IMR-90 (cell line): ENCODE results near the gene AUTS2. TPM values are rescaled to one million over a fixed set of nuclear protein-coding genes. Genes with fewer than 3 reads are reported as not detected.

ENCODE experiments used
- ATAC-seq: fragments of 200-7000 bp; cut with Tn5 transposase; 2 replicates; pipeline ENCODE4 v1.9.1; 2020; ENCODE audit warnings: low read depth, mild to moderate bottlenecking, moderate library complexity
- BruUV-seq: library from RNA; stranded (reverse); fragments of 400-500 nt; replicated peaks from 2 replicates; lab custom pipeline; 2021; lab: Mats Ljungman, UMichigan
- CTCF ChIA-PET: fragments of 300-600 bp; formaldehyde crosslinking; extraction: SDS; loops from one replicate; lab custom pipeline; 2021; ENCODE audit warnings: antibody characterized with exemption; lab: Yijun Ruan, JAX
- POLR2A ChIA-PET: fragments of 300-600 bp; sonication (Branson Sonifier 250); formaldehyde crosslinking; loops from one replicate; lab custom pipeline; 2022; ENCODE audit warnings: antibody characterized with exemption; ENCODE audit not compliant: unreplicated experiment; lab: Charles Lee
- DNase-seq: peaks from one replicate; pipeline ENCODE4 v3.0.0; 2013
- H2AFZ ChIP-seq: replicated peaks from 2 replicates; pipeline ENCODE3; 2013; ENCODE audit warnings: low read length, mild to moderate bottlenecking; ENCODE audit not compliant: poor library complexity
- H2AK5ac ChIP-seq: 2 replicates; pipeline ENCODE4 v1.6.1; 2013; ENCODE audit warnings: low read depth, low read length, inconsistent platforms
- H2AK9ac ChIP-seq: replicated peaks from 2 replicates; pipeline ENCODE3; 2013; ENCODE audit warnings: mild to moderate bottlenecking, low read depth, low read length, moderate library complexity; ENCODE audit not compliant: poor library complexity
- H2BK120ac ChIP-seq: 2 replicates; pipeline ENCODE4 v1.6.1; 2013; ENCODE audit warnings: low read depth, low read length, inconsistent platforms
- H2BK15ac ChIP-seq: 3 replicates; pipeline ENCODE4 v1.6.1; 2013; ENCODE audit warnings: low read depth, low read length, inconsistent platforms
- H2BK20ac ChIP-seq: 2 replicates; pipeline ENCODE4 v1.6.1; 2013; ENCODE audit warnings: low read depth, mild to moderate bottlenecking, inconsistent platforms, low read length, moderate library complexity
- H2BK5ac ChIP-seq: 2 replicates; pipeline ENCODE4 v1.6.1; 2013; ENCODE audit warnings: mild to moderate bottlenecking, low read depth, low read length, inconsistent platforms; ENCODE audit not compliant: poor library complexity, severe bottlenecking
- H3K14ac ChIP-seq: replicated peaks from 2 replicates; pipeline ENCODE4 v1.6.1; 2013; ENCODE audit warnings: low read depth, low read length, inconsistent platforms
- H3K18ac ChIP-seq: 2 replicates; pipeline ENCODE4 v1.6.1; 2013; ENCODE audit warnings: low read depth, low read length, control low read depth
- H3K23ac ChIP-seq: 2 replicates; pipeline ENCODE4 v1.6.1; 2013; ENCODE audit warnings: low read depth, low read length, inconsistent platforms
- H3K27ac ChIP-seq: 2 replicates; pipeline ENCODE4 v1.5.1; 2013; ENCODE audit warnings: mild to moderate bottlenecking, control low read depth, low read length; ENCODE audit not compliant: insufficient read depth
- H3K27me3 ChIP-seq: 2 replicates; pipeline ENCODE4 v1.6.1; 2013; ENCODE audit warnings: low read length; ENCODE audit not compliant: control insufficient read depth, insufficient read depth
- H3K36me3 ChIP-seq: 2 replicates; pipeline ENCODE4 v1.6.1; 2013; ENCODE audit warnings: low read length, mixed read lengths; ENCODE audit not compliant: control insufficient read depth, insufficient read depth
- H3K4ac ChIP-seq: 2 replicates; pipeline ENCODE4 v1.6.1; 2013; ENCODE audit warnings: low read depth, low read length, inconsistent platforms
- H3K4me1 ChIP-seq: 2 replicates; pipeline ENCODE4 v1.6.1; 2013; ENCODE audit warnings: low read length, mixed read lengths; ENCODE audit not compliant: control insufficient read depth, insufficient read depth
- H3K4me2 ChIP-seq: 2 replicates; pipeline ENCODE4 v1.6.1; 2013; ENCODE audit warnings: low read depth, mild to moderate bottlenecking, control low read depth, low read length, moderate library complexity
- H3K4me3 ChIP-seq: 2 replicates; pipeline ENCODE4 v1.5.1; 2013; ENCODE audit warnings: low read depth, mild to moderate bottlenecking, control low read depth, low read length, moderate library complexity; ENCODE audit not compliant: insufficient read depth
- H3K56ac ChIP-seq: 2 replicates; pipeline ENCODE4 v1.6.1; 2013; ENCODE audit warnings: low read length, inconsistent platforms; ENCODE audit not compliant: insufficient read depth; ENCODE audit errors: extremely low read depth
- H3K79me1 ChIP-seq, 2 experiments: 2 replicates each; pipeline ENCODE4 v1.6.1; 2013; ENCODE audit warnings: low read length in 2 of 2, inconsistent platforms in 1 of 2, low read depth in 1 of 2
- H3K9ac ChIP-seq: 2 replicates; pipeline ENCODE4 v1.6.1; 2013; ENCODE audit warnings: low read depth, low read length, control low read depth
- H3K9me1 ChIP-seq: 2 replicates; pipeline ENCODE4 v1.6.1; 2013; ENCODE audit warnings: low read length, inconsistent platforms; ENCODE audit not compliant: insufficient read depth
- H3K9me3 ChIP-seq: 2 replicates; pipeline ENCODE4 v1.6.1; 2013; ENCODE audit warnings: low read length; ENCODE audit not compliant: control insufficient read depth, insufficient read depth
- H4K20me1 ChIP-seq: 2 replicates; pipeline ENCODE4 v1.6.1; 2013; ENCODE audit warnings: low read length, inconsistent platforms; ENCODE audit not compliant: insufficient read depth
- H4K5ac ChIP-seq: 2 replicates; pipeline ENCODE4 v1.6.1; 2013; ENCODE audit warnings: mild to moderate bottlenecking, low read depth, low read length, control low read depth
- H4K8ac ChIP-seq, 2 experiments: 2 replicates each; pipeline ENCODE4 v1.6.1; 2013; ENCODE audit warnings: low read depth in 2 of 2, low read length in 2 of 2, control low read depth in 1 of 2, inconsistent platforms in 1 of 2
- H4K91ac ChIP-seq: 2 replicates; pipeline ENCODE4 v1.6.1; 2013; ENCODE audit warnings: low read depth, low read length, inconsistent platforms; ENCODE audit not compliant: insufficient read depth
- BHLHE40 ChIP-seq: fragments of 150-350 bp; IDR thresholded peaks from 2 replicates; pipeline ENCODE4 v1.6.1; 2016; ENCODE audit warnings: mild to moderate bottlenecking, low read depth, low read length
- CEBPB ChIP-seq: IDR thresholded peaks from 2 replicates; pipeline ENCODE4 v1.6.1; 2012; ENCODE audit warnings: low read depth, low read length, improper control_type of control experiment
- CHD1 ChIP-seq: IDR thresholded peaks from 2 replicates; pipeline ENCODE4 v1.6.1; 2012; ENCODE audit warnings: low read depth, low read length, improper control_type of control experiment
- CTCF ChIP-seq: conservative IDR thresholded peaks from 2 replicates; pipeline ENCODE4 v1.5.1; 2012; ENCODE audit warnings: mild to moderate bottlenecking, low read depth, low read length, improper control_type of control experiment
- ELK1 ChIP-seq: fragments of 150-350 bp; IDR thresholded peaks from 2 replicates; pipeline ENCODE4 v1.6.1; 2016; ENCODE audit warnings: low read depth, mild to moderate bottlenecking, low read length, moderate library complexity, borderline replicate concordance
- FOS ChIP-seq: fragments of 150-350 bp; IDR thresholded peaks from 2 replicates; pipeline ENCODE4 v1.6.1; 2016; ENCODE audit warnings: low read depth, low read length
- MAFK ChIP-seq: IDR thresholded peaks from 2 replicates; pipeline ENCODE4 v1.6.1; 2012; ENCODE audit warnings: low read depth, low read length, improper control_type of control experiment
- MAZ ChIP-seq: IDR thresholded peaks from 2 replicates; pipeline ENCODE4 v1.6.1; 2012; ENCODE audit warnings: low read depth, mild to moderate bottlenecking, low read length, improper control_type of control experiment, moderate library complexity, borderline replicate concordance
- MXI1 ChIP-seq: IDR thresholded peaks from 2 replicates; pipeline ENCODE4 v1.6.1; 2012; ENCODE audit warnings: low read depth, mild to moderate bottlenecking, low read length, moderate library complexity, borderline replicate concordance
- NFE2L2 ChIP-seq: fragments of 150-350 bp; IDR thresholded peaks from 2 replicates; pipeline ENCODE4 v1.6.1; 2016; ENCODE audit warnings: low read depth, mild to moderate bottlenecking, low read length
- POLR2A ChIP-seq: IDR thresholded peaks from 2 replicates; pipeline ENCODE4 v1.6.1; 2012; ENCODE audit warnings: mild to moderate bottlenecking, low read depth, low read length
- RAD21 ChIP-seq: IDR thresholded peaks from 2 replicates; pipeline ENCODE4 v1.6.1; 2012; ENCODE audit warnings: low read length, improper control_type of control experiment
- RCOR1 ChIP-seq: IDR thresholded peaks from 2 replicates; pipeline ENCODE4 v1.6.1; 2012; ENCODE audit warnings: mild to moderate bottlenecking, low read length, improper control_type of control experiment; ENCODE audit not compliant: insufficient replicate concordance
- RFX5 ChIP-seq: IDR thresholded peaks from 2 replicates; pipeline ENCODE4 v1.8.0; 2012; ENCODE audit warnings: low read depth, mild to moderate bottlenecking, low read length, moderate library complexity
- SMC3 ChIP-seq: fragments of 150-350 bp; IDR thresholded peaks from 2 replicates; pipeline ENCODE4 v1.6.1; 2016; ENCODE audit warnings: low read depth, mild to moderate bottlenecking, antibody characterized with exemption, low read length, moderate library complexity
- USF2 ChIP-seq: fragments of 150-350 bp; IDR thresholded peaks from 2 replicates; pipeline ENCODE4 v1.6.1; 2017; ENCODE audit warnings: mild to moderate bottlenecking, antibody characterized with exemption, low read length, low read depth
- WGBS, 2 experiments: methylation state at CpG; one replicate each; pipeline versions ENCODE4 v1.1.5 to v1.1.7; 2013; ENCODE audit warnings: missing lambda C conversion rate in 2 of 2; ENCODE audit not compliant: insufficient read length in 1 of 2; ENCODE audit errors: extremely low coverage in 2 of 2; 5-methylcytosine and 5-hydroxymethylcytosine counted together
- dilution Hi-C: fragments of 300-500 bp; cut with HindIII; formaldehyde crosslinking; loops from one replicate; pipeline ENCODE4 v1.14.3; 2018; ENCODE audit warnings: low sequenced_read_pairs; ENCODE audit not compliant: unreplicated experiment
- in situ Hi-C: fragments of 300-500 bp; cut with MboI; formaldehyde crosslinking; loops from 3 replicates; pipeline ENCODE4 v1.14.3; 2019; ENCODE audit warnings: low sequenced_read_pairs, inconsistent platforms, mixed read lengths
- intact Hi-C: fragments of 100-400 bp; cut with micrococcal nuclease; formaldehyde crosslinking; loops from 2 replicates; pipeline ENCODE4 v1.10.0; 2022
- polyA plus RNA-seq, 3 experiments: library from polyadenylated mRNA; depleted of rRNA; stranded (reverse); fragments of >200 nt; gene quantifications; 2 replicates each; pipeline ENCODE4 v1.2.3, GENCODE V29; 2012; ENCODE audit warnings: low replicate concordance in 1 of 3
- total RNA-seq: library from RNA; depleted of rRNA; stranded (reverse); fragments of >200 nt; gene quantifications from 2 replicates; pipeline ENCODE4 v1.2.3, GENCODE V29; 2012

The AUTS2 gene
- total and polyA plus RNA-seq, 2 of the 4 experiments (the other 2 are of a cell fraction) = 0.90 to 3.0 TPM

DNA sequence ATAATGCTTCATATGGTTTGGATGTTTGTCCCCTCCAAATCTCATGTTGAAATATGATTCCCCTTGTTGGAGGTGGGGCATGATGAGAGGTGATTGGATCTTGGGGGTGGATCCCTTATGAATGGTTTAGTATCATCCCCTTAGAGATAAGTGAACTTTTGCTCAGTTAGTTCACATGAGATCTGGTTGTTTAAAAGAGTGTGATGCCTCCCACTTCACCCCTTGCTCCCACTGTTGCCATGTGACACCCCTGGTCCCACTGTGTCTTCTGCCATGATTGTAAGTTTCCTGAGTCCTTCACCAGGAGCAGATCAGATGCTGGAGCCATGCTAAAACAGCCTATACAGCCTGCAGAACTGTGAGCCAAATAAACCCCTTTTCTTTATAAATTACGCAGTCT lies 13.1 kb upstream of the AUTS2 start:
- BruUV-seq = no TSS peak
- no peaks in the 10 kb centered on the region for H3K4me1 ChIP-seq
- no CpG with 5 or more reads among the region's 1 CpG for whole genome bisulfite sequencing, 2 experiments

More for the DNA sequence above, 13.1 kb upstream of the AUTS2 start:
- no peak for DNase-seq
- ChIA-PET CTCF (no interaction called here), POLR2A (no interaction called here)
- Histone ChIP-seq H2BK20ac (no peak overlapping the region), H2AK9ac (no peak overlapping the region), H3K9ac (no peak overlapping the region), H3K36me3 (no peaks in the 10 kb centered on the region), H3K9me3 (no peaks in the 10 kb centered on the region), H3K56ac (no peak overlapping the region), H3K79me1 (no peaks in the 10 kb centered on the region), H4K8ac (no peak overlapping the region), H3K18ac (no peak overlapping the region), H2BK120ac (no peak overlapping the region), H3K14ac (no peak overlapping the region), H3K27me3 (no peaks in the 10 kb centered on the region), H2BK5ac (no peak overlapping the region), H4K5ac (no peak overlapping the region), H2AFZ (no peak overlapping the region), H3K4me2 (no peak overlapping the region), H3K4ac (no peak overlapping the region), H3K9me1 (no peaks in the 10 kb centered on the region), H3K23ac (no peak overlapping the region), H2BK15ac (no peak overlapping the region), H3K4me3 (no peak overlapping the region), H4K20me1 (no peaks in the 10 kb centered on the region), H2AK5ac (no peak overlapping the region), H4K91ac (no peak overlapping the region), H3K27ac (no peak overlapping the region)
- no peak for ATAC-seq
- TF ChIP-seq POLR2A (no peak), NFE2L2 (no peak), USF2 (no peak), CHD1 (no peak), RCOR1 (no peak), RAD21 (no peak), SMC3 (no peak), MAZ (no peak), ELK1 (no peak), MAFK (no peak), MXI1 (no peak), CTCF (no peak), BHLHE40 (no peak), RFX5 (no peak), FOS (no peak), CEBPB (no peak)
- in situ Hi-C loops (no loop called here), dilution Hi-C loops (no loop called here), intact Hi-C loops (no loop called here)
